HCT116 (cell line): ENCODE results near the gene FAM47E. TPM values are rescaled to one million over a fixed set of nuclear protein-coding genes. Genes with fewer than 3 reads are reported as not detected.

ENCODE experiments used
- ATAC-seq: fragments of 200-7000 bp; cut with Tn5 transposase; 2 replicates; pipeline ENCODE4 v1.9.1; 2020; ENCODE audit warnings: mild to moderate bottlenecking, moderate library complexity
- BruUV-seq: library from RNA; stranded (reverse); fragments of 400-500 nt; replicated peaks from 2 replicates; lab custom pipeline; 2021; lab: Mats Ljungman, UMichigan
- CTCF ChIA-PET: fragments of 300-600 bp; sonication (Branson Sonifier 250); formaldehyde crosslinking; loops from one replicate; lab custom pipeline; 2021; ENCODE audit warnings: antibody characterized with exemption; lab: Charles Lee
- POLR2A ChIA-PET: fragments of 300-600, 350-600 bp; sonication (Branson Sonifier 250); formaldehyde crosslinking; loops from one replicate; lab custom pipeline; 2021; ENCODE audit warnings: antibody characterized with exemption; lab: Charles Lee
- RAD21 ChIA-PET, 2 experiments: fragments of 300-600 bp; sonication (Branson Sonifier 250); formaldehyde crosslinking; loops; one replicate each; lab custom pipeline; 2023; ENCODE audit warnings: low total read pairs in 2 of 2; ENCODE audit not compliant: uncharacterized antibody in 2 of 2, unreplicated experiment in 2 of 2, low non-redundant PET in 1 of 2; lab: Charles Lee
- DNase-seq: peaks from one replicate; pipeline ENCODE4 v3.0.0-alpha.2; 2010; ENCODE audit warnings: low read depth, low spot score
- H2AFZ ChIP-seq: fragments of 200-600 bp; shearing (Covaris generic), sonication (generic); 2 replicates; pipeline ENCODE4 v1.6.1; 2017; ENCODE audit warnings: low read depth, mixed run types, mixed read lengths, antibody characterized with exemption, low read length; ENCODE audit not compliant: poor library complexity, severe bottlenecking
- H3K27ac ChIP-seq: 2 replicates; pipeline ENCODE4 v1.5.1; 2012; ENCODE audit warnings: low read depth, low read length
- H3K27me3 ChIP-seq: fragments of 200-600 bp; sonication (generic); 2 replicates; pipeline ENCODE4 v1.6.1; 2016; ENCODE audit warnings: mixed run types, low read length, mixed read lengths; ENCODE audit not compliant: insufficient read depth
- H3K36me3 ChIP-seq, 2 experiments: fragments of 200-500 bp in 1 of 2; fragments of 200-600 bp in 1 of 2; sonication (Bioruptor generic) in 1 of 2; sonication (generic) in 1 of 2; 2 replicates each; pipeline versions ENCODE4 v1.5.1 to v1.6.1; 2014 to 2016; ENCODE audit warnings: low read length in 2 of 2, inconsistent platforms in 1 of 2, mixed read lengths in 1 of 2, mixed run types in 1 of 2; ENCODE audit not compliant: insufficient read depth in 2 of 2, control insufficient read depth in 1 of 2
- H3K4me1 ChIP-seq, 2 experiments: fragments of 200-600 bp in 1 of 2; sonication (generic) in 1 of 2; 2 replicates each; pipeline versions ENCODE4 v1.5.1 to v1.6.1; 2012 to 2017; ENCODE audit warnings: low read length in 2 of 2, inconsistent platforms in 1 of 2, mild to moderate bottlenecking in 1 of 2, mixed read lengths in 1 of 2, mixed run types in 1 of 2, moderate library complexity in 1 of 2; ENCODE audit not compliant: insufficient read depth in 2 of 2, control insufficient read depth in 1 of 2
- H3K4me2 ChIP-seq: fragments of 200-600 bp; sonication (generic); 2 replicates; pipeline ENCODE4 v1.6.1; 2017; ENCODE audit warnings: mixed run types, low read length, mixed read lengths
- H3K4me3 ChIP-seq, 2 experiments: fragments of 200-600 bp in 1 of 2; sonication (generic) in 1 of 2; replicated peaks in 1 of 2; 2 replicates each; pipeline ENCODE4 v1.5.1; 2011 to 2016; ENCODE audit warnings: low read length in 2 of 2, control low read depth in 1 of 2, low read depth in 1 of 2, mild to moderate bottlenecking in 1 of 2, mixed read lengths in 1 of 2, mixed run types in 1 of 2
- H3K79me2 ChIP-seq: fragments of 200-600 bp; sonication (generic); 2 replicates; pipeline ENCODE4 v1.6.1; 2017; ENCODE audit warnings: mild to moderate bottlenecking, mixed run types, low read length, moderate library complexity, mixed read lengths; ENCODE audit not compliant: insufficient read depth
- H3K9ac ChIP-seq: fragments of 200-600 bp; sonication (generic); 2 replicates; pipeline ENCODE4 v1.6.1; 2016; ENCODE audit warnings: low read length, mixed read lengths
- H3K9me2 ChIP-seq: fragments of 200-600 bp; sonication (generic), shearing (Covaris generic); 2 replicates; pipeline ENCODE4 v1.6.1; 2017; ENCODE audit warnings: mixed run types, mild to moderate bottlenecking, moderate library complexity; ENCODE audit not compliant: insufficient read depth
- H3K9me3 ChIP-seq, 2 experiments: fragments of 200-500 bp in 1 of 2; fragments of 200-600 bp in 1 of 2; sonication (Bioruptor generic) in 1 of 2; sonication (generic) in 1 of 2; 2 replicates each; pipeline ENCODE4 v1.6.1; 2014 to 2017; ENCODE audit warnings: low read length in 2 of 2, mixed read lengths in 2 of 2, inconsistent platforms in 1 of 2, low read depth in 1 of 2, mild to moderate bottlenecking in 1 of 2, mixed run types in 1 of 2, moderate library complexity in 1 of 2; ENCODE audit not compliant: control insufficient read depth in 1 of 2, insufficient read depth in 1 of 2
- H4K20me1 ChIP-seq: fragments of 200-600 bp; sonication (generic), shearing (Covaris generic); 2 replicates; pipeline ENCODE4 v1.6.1; 2017; ENCODE audit warnings: mixed run types, mild to moderate bottlenecking, moderate library complexity; ENCODE audit not compliant: insufficient read depth
- CBX3 ChIP-seq: IDR thresholded peaks from 2 replicates; pipeline ENCODE4 v1.6.1; 2012; ENCODE audit warnings: low read depth
- CEBPB ChIP-seq: IDR thresholded peaks from 2 replicates; pipeline ENCODE4 v1.6.1; 2012; ENCODE audit warnings: low read depth
- CTCF ChIP-seq, 3 experiments: fragments of 200-600 bp in 1 of 3; sonication (generic) in 1 of 3; IDR thresholded peaks in 2 of 3; conservative IDR thresholded peaks in 1 of 3; 2 replicates each; pipeline ENCODE4 v1.5.1; 2012 to 2017; ENCODE audit warnings: low read depth in 2 of 3, low read length in 2 of 3, antibody characterized with exemption in 1 of 3, borderline replicate concordance in 1 of 3, control low read depth in 1 of 3, mild to moderate bottlenecking in 1 of 3, mixed read lengths in 1 of 3, mixed run types in 1 of 3, moderate library complexity in 1 of 3; ENCODE audit not compliant: insufficient read depth in 1 of 3
- EGR1 ChIP-seq: IDR thresholded peaks from 2 replicates; pipeline ENCODE4 v1.6.1; 2012; ENCODE audit warnings: low read depth
- ELF1 ChIP-seq: IDR thresholded peaks from 2 replicates; pipeline ENCODE4 v1.6.1; 2012; ENCODE audit warnings: low read depth, borderline replicate concordance
- EZH2 ChIP-seq: fragments of 200-600 bp; sonication (generic); IDR thresholded peaks from 2 replicates; pipeline ENCODE4 v1.6.1; 2017; ENCODE audit warnings: antibody characterized with exemption, mixed run types
- EZH2phosphoT487 ChIP-seq: fragments of 200-600 bp; IDR thresholded peaks from 2 replicates; pipeline ENCODE4 v1.6.1; 2018; ENCODE audit warnings: antibody characterized with exemption, borderline replicate concordance
- FOSL1 ChIP-seq: IDR thresholded peaks from 2 replicates; pipeline ENCODE4 v1.6.1; 2012; ENCODE audit warnings: low read depth
- JUND ChIP-seq: IDR thresholded peaks from 2 replicates; pipeline ENCODE4 v1.6.1; 2012
- POLR2A ChIP-seq: IDR thresholded peaks from 2 replicates; pipeline ENCODE4 v1.7.0; 2011; ENCODE audit warnings: borderline replicate concordance; ENCODE audit not compliant: insufficient read depth, insufficient read length; ENCODE audit errors: extremely low read depth
- RAD21 ChIP-seq: IDR thresholded peaks from 2 replicates; pipeline ENCODE4 v1.6.1; 2012; ENCODE audit warnings: low read depth, mild to moderate bottlenecking
- SIN3A ChIP-seq: IDR thresholded peaks from 2 replicates; pipeline ENCODE4 v1.6.1; 2012; ENCODE audit warnings: low read depth
- SP1 ChIP-seq: IDR thresholded peaks from 2 replicates; pipeline ENCODE4 v1.6.1; 2012; ENCODE audit warnings: low read depth
- SRF ChIP-seq: IDR thresholded peaks from 2 replicates; pipeline ENCODE4 v1.6.1; 2012; ENCODE audit warnings: low read depth
- TCF7L2 ChIP-seq: IDR thresholded peaks from 2 replicates; pipeline ENCODE4 v1.7.0; 2011; ENCODE audit warnings: borderline replicate concordance, inconsistent platforms; ENCODE audit not compliant: insufficient read depth, insufficient read length; ENCODE audit errors: extremely low read depth
- ZFX ChIP-seq: fragments of 450-650 bp; IDR thresholded peaks from 2 replicates; pipeline ENCODE4 v1.6.1; 2017
- ZNF274 ChIP-seq: fragments of 200-500 bp; sonication (Bioruptor generic); IDR thresholded peaks from 2 replicates; pipeline ENCODE4 v1.6.1; 2014; ENCODE audit warnings: mild to moderate bottlenecking, low read depth, low read length, inconsistent platforms
- intact Hi-C: fragments of 100-400 bp; cut with micrococcal nuclease; formaldehyde crosslinking; loops from 2 replicates; pipeline ENCODE4 v1.10.0; 2022
- total RNA-seq: library from RNA; stranded (reverse); gene quantifications from one replicate; pipeline ENCODE4 v1.2.1, GENCODE V29; 2021; ENCODE audit not compliant: unreplicated experiment
- TF ChIP-seq, protein P1 (sequence below): IDR thresholded peaks from 2 replicates; pipeline ENCODE4 v1.6.1; 2011; ENCODE audit warnings: mild to moderate bottlenecking, low read length, moderate library complexity; ENCODE audit not compliant: insufficient replicate concordance; ENCODE audit errors: extremely low read depth
- TF ChIP-seq, protein P2 (sequence below): IDR thresholded peaks from 2 replicates; pipeline ENCODE4 v1.6.1; 2012
- TF ChIP-seq, protein P3 (sequence below): IDR thresholded peaks from 2 replicates; pipeline ENCODE4 v1.6.1; 2012

Gene FAM47E
- total RNA-seq, 1 experiment from 2014 or later = 0.91 TPM

DNA sequence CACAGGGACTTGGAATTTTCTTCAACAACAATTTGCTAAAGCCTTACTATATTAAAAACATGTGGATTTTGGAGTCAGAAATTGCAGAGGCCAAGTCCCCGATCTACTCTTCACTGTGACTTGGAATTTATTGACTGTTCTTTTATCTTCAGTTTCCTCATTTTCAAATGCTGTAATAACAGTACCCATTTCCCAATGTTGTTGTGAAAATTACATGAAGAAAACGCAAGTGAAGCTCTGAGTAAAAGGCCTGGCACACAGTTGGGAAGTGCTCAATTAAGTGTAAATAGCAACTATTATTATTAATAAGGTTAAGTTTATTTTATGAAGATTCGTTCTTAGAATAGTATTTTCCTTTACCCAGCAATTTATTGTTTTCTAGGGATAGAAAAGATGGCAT is 70.7 kb downstream of the FAM47E start:
- intact Hi-C loops = no loop called here
- no TSS peak for BruUV-seq
- Histone ChIP-seq H3K9me2 (no peaks in the 10 kb centered on the region), H3K4me1 (no peaks in the 10 kb centered on the region), H3K27ac (no peak overlapping the region), H2AFZ (no peak overlapping the region), H3K4me2 (no peak overlapping the region), H3K9ac (no peak overlapping the region), H4K20me1 (no peaks in the 10 kb centered on the region), H3K27me3 (no peaks in the 10 kb centered on the region), H3K4me3 (no peak overlapping the region), H3K79me2 (no peaks in the 10 kb centered on the region), H3K9me3 (no peaks in the 10 kb centered on the region), H3K36me3 (no peaks in the 10 kb centered on the region)
- ChIA-PET CTCF (no interaction called here), RAD21 (no interaction called here), POLR2A (no interaction called here)
- no peak for DNase-seq
- no peak for ATAC-seq
- TF ChIP-seq, protein P1, sequence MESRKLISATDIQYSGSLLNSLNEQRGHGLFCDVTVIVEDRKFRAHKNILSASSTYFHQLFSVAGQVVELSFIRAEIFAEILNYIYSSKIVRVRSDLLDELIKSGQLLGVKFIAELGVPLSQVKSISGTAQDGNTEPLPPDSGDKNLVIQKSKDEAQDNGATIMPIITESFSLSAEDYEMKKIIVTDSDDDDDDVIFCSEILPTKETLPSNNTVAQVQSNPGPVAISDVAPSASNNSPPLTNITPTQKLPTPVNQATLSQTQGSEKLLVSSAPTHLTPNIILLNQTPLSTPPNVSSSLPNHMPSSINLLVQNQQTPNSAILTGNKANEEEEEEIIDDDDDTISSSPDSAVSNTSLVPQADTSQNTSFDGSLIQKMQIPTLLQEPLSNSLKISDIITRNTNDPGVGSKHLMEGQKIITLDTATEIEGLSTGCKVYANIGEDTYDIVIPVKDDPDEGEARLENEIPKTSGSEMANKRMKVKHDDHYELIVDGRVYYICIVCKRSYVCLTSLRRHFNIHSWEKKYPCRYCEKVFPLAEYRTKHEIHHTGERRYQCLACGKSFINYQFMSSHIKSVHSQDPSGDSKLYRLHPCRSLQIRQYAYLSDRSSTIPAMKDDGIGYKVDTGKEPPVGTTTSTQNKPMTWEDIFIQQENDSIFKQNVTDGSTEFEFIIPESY = no peak
- TF ChIP-seq, protein P2, sequence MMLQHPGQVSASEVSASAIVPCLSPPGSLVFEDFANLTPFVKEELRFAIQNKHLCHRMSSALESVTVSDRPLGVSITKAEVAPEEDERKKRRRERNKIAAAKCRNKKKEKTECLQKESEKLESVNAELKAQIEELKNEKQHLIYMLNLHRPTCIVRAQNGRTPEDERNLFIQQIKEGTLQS = no peak
- TF ChIP-seq CBX3 (no peak), ZFX (no peak), ZNF274 (no peak), SRF (no peak), SIN3A (no peak), CEBPB (no peak), EZH2phosphoT487 (no peak), CTCF (IDR thresholded peaks at IDR 0.05 in 2 of 3, conservative IDR thresholded peaks at IDR 0.05 in 1 of 3; ENCODE audit: borderline replicate concordance in 1 of 3, insufficient read depth in 1 of 3, low read depth in 2 of 3, low read length in 2 of 3) (no peak), RAD21 (no peak), ELF1 (no peak), POLR2A (no peak), FOSL1 (no peak), JUND (no peak), EGR1 (no peak), TCF7L2 (no peak), SP1 (no peak), EZH2 (no peak)
- TF ChIP-seq, protein P3, sequence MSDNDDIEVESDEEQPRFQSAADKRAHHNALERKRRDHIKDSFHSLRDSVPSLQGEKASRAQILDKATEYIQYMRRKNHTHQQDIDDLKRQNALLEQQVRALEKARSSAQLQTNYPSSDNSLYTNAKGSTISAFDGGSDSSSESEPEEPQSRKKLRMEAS = no peak
